Nephron progenitor cell (in vitro differentiated cells): ENCODE measurements around the gene SLC12A3.

ENCODE experiments used
- DNase-seq: peaks from one replicate; pipeline ENCODE4 v3.0.0; 2021
- H3K27ac Mint-ChIP-seq: 2 replicates; pipeline ENCODE4 v1.8.0; 2021; ENCODE audit warnings: mild to moderate bottlenecking, moderate library complexity, mixed read lengths
- H3K27me3 Mint-ChIP-seq: 2 replicates; pipeline ENCODE4 v1.8.0; 2021; ENCODE audit warnings: mild to moderate bottlenecking, low read depth, mixed read lengths; ENCODE audit not compliant: poor library complexity
- H3K36me3 Mint-ChIP-seq: 2 replicates; pipeline ENCODE4 v1.8.0; 2021; ENCODE audit warnings: low read depth, mixed read lengths
- H3K4me1 Mint-ChIP-seq: 2 replicates; pipeline ENCODE4 v1.8.0; 2021; ENCODE audit warnings: mixed read lengths
- H3K4me3 Mint-ChIP-seq: 2 replicates; pipeline ENCODE4 v1.8.0; 2021; ENCODE audit warnings: mild to moderate bottlenecking, moderate library complexity, mixed read lengths
- H3K9me3 Mint-ChIP-seq: 2 replicates; pipeline ENCODE4 v1.8.0; 2021; ENCODE audit warnings: mild to moderate bottlenecking, moderate library complexity, mixed read lengths
- TF ChIP-seq, protein P1 (sequence below): fragments of 200-600 bp; sonication (generic); IDR thresholded peaks from 2 replicates; pipeline ENCODE4 v1.5.0; 2021; ENCODE audit warnings: antibody characterized with exemption

SLC12A3 gene

GRCh38 chr16:56960681-56961281 is 95.8 kb downstream of the SLC12A3 start:
- no peaks in the 10 kb centered on the region for H3K36me3 Mint-ChIP-seq
- peaks cover 21% of the 10 kb centered on the region for H3K27me3 Mint-ChIP-seq
- no peak overlapping the region for H3K27ac Mint-ChIP-seq

DNA sequence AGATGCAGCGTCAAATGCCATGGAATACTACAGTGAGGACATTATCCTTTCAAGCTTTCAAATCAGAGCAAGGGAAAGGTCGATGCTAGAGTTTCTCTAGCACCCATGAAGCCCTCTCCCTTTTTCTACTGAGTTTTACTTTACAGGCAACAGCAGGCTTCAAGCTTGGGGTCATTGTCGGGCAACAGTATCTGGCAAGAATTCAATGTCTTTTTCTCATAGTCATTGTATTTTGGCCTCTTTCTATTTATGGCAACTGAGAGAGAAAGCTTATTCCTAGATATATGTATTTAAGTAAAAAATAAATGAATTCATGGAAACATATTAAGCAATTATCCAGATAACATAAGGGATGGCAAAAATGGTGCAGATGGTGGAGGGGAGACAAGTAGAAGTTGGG is 96.4 kb downstream of the SLC12A3 start:
- DNase-seq = no peak
- no peaks in the 10 kb centered on the region for H3K9me3 Mint-ChIP-seq
- no peaks in the 10 kb centered on the region for H3K36me3 Mint-ChIP-seq
- TF ChIP-seq, protein P1, sequence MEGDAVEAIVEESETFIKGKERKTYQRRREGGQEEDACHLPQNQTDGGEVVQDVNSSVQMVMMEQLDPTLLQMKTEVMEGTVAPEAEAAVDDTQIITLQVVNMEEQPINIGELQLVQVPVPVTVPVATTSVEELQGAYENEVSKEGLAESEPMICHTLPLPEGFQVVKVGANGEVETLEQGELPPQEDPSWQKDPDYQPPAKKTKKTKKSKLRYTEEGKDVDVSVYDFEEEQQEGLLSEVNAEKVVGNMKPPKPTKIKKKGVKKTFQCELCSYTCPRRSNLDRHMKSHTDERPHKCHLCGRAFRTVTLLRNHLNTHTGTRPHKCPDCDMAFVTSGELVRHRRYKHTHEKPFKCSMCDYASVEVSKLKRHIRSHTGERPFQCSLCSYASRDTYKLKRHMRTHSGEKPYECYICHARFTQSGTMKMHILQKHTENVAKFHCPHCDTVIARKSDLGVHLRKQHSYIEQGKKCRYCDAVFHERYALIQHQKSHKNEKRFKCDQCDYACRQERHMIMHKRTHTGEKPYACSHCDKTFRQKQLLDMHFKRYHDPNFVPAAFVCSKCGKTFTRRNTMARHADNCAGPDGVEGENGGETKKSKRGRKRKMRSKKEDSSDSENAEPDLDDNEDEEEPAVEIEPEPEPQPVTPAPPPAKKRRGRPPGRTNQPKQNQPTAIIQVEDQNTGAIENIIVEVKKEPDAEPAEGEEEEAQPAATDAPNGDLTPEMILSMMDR = no peak
- peaks cover 6% of the 10 kb centered on the region for H3K4me1 Mint-ChIP-seq
- peaks cover 21% of the 10 kb centered on the region for H3K27me3 Mint-ChIP-seq
- no peak overlapping the region for H3K4me3 Mint-ChIP-seq
- H3K27ac Mint-ChIP-seq = no peak overlapping the region

More at GRCh38 chr16:56960681-56961281, 95.8 kb downstream of the SLC12A3 start:
- TF ChIP-seq, protein P1 = no peak
- Mint-ChIP-seq H3K9me3 (peaks cover 4% of the 10 kb centered on the region), H3K4me3 (no peak overlapping the region), H3K4me1 (peaks cover 3% of the 10 kb centered on the region)
- no peak for DNase-seq

GRCh38 chr16:56961851-56962281 is 96.9 kb downstream of the SLC12A3 start, which contains the start of gene CETP:
TSS of gene CETP (plus strand) at chr16:56961950. CDS start at chr16:56961980, 30 bp downstream.
- no peaks in the 10 kb centered on the region for H3K36me3 Mint-ChIP-seq
- no peak within 1 kb of the TSS for H3K27ac Mint-ChIP-seq
- peaks cover 18% of the 10 kb centered on the region for H3K27me3 Mint-ChIP-seq
- H3K9me3 Mint-ChIP-seq = no peaks in the 10 kb centered on the region
- peaks cover 6% of the 10 kb centered on the region for H3K4me1 Mint-ChIP-seq
- H3K4me3 Mint-ChIP-seq = no peak within 1 kb of the TSS
- no peak for DNase-seq
- TF ChIP-seq, protein P1 = no peak

DNA sequence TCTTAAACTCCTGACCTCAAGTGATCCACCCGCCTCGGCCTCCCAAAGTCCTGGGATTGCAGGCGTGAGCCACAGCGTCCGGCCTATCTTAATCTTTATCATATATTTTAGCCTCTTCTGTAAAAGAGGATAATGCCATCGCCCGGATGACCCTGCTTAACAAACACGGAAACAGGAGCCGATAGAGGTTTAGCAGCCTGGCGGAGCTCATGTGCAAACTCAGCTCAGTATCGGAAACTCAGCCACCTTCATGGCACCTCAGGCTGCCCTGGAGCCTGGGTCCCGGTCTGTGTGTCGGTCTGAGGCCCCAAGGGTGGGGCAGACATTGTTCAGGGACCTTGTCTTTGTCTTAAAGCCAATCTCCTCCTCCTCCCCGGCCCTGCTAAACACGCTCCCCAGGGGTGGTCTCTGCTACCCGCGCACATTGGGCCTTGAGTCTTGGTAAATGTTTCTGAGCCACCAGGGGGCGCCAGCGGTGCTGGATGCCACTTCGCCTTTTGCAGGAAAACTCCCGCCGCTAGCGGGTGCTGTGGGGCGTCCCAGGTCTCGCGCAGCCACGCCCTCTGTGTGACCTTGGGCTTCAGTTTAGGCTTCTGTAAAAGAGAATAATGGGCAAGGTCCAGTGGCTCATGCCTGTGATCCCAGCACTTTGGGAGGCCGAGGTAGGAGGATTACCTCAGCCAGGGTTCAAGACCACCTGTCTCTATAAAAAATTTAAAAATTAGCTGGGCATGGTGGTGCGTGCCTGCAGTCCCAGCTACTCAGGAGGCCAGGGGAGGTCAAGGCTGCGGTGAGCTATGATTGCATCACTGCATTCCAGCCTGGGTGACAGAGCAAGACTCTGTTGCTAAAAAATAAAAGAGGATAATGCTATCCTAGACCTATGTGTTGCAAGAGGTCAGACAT is 99.5 kb downstream of the SLC12A3 start:
- no peaks in the 10 kb centered on the region for H3K9me3 Mint-ChIP-seq
- TF ChIP-seq, protein P1 = peak; percentile 95
- H3K4me1 Mint-ChIP-seq = peaks cover 6% of the 10 kb centered on the region
- no peak overlapping the region for H3K27ac Mint-ChIP-seq
- no peaks in the 10 kb centered on the region for H3K36me3 Mint-ChIP-seq
- peak; percentile 94 for DNase-seq
- no peak overlapping the region for H3K4me3 Mint-ChIP-seq
- H3K27me3 Mint-ChIP-seq = peaks cover 21% of the 10 kb centered on the region
